ENCODE results near the gene ZNF366. TPM values are rescaled to one million over a fixed set of nuclear protein-coding genes. Genes with fewer than 3 reads are reported as not detected.

ZNF366 gene
- total and polyA plus RNA-seq, 2 experiments from 2014 or later: not detected

GRCh38 chr5:72465066-72465465 is 42.1 kb downstream of the ZNF366 start:
- H3K27ac ChIP-seq: no peak overlapping the region
- TF ChIP-seq, protein P1, sequence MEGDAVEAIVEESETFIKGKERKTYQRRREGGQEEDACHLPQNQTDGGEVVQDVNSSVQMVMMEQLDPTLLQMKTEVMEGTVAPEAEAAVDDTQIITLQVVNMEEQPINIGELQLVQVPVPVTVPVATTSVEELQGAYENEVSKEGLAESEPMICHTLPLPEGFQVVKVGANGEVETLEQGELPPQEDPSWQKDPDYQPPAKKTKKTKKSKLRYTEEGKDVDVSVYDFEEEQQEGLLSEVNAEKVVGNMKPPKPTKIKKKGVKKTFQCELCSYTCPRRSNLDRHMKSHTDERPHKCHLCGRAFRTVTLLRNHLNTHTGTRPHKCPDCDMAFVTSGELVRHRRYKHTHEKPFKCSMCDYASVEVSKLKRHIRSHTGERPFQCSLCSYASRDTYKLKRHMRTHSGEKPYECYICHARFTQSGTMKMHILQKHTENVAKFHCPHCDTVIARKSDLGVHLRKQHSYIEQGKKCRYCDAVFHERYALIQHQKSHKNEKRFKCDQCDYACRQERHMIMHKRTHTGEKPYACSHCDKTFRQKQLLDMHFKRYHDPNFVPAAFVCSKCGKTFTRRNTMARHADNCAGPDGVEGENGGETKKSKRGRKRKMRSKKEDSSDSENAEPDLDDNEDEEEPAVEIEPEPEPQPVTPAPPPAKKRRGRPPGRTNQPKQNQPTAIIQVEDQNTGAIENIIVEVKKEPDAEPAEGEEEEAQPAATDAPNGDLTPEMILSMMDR (IDR thresholded peaks at IDR 0.05; ENCODE audit: low read depth, low read length): no peak
- peaks cover 8% of the 10 kb centered on the region for H3K4me1 ChIP-seq (ENCODE audit: low read depth)
- no peak overlapping the region for H3K4me3 ChIP-seq
- no peaks in the 10 kb centered on the region for H3K36me3 ChIP-seq
- no peaks in the 10 kb centered on the region for H3K27me3 ChIP-seq
- H3K9me3 ChIP-seq (ENCODE audit: low read depth): no peaks in the 10 kb centered on the region
- no peak for DNase-seq (ENCODE audit: low read depth in 1 of 2, low spot score in 1 of 2)

DNA sequence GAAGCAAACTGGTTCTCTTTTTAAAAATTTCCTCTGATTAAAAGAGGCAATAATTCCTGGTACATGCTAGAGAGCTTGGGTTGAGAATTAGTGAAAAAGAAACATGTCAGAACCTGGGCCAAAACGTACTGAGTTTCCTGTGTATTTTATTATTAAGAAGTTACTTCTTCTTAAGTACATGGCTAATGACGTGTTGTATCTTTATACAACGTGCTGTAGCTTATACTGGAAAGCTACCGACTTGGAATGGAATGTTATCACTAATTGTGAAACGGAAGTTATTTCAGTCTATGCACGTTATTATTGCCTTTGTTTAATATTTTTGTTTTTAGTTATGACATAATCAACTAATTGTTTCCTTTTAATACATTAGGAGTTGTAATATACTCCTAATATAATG is 43.1 kb downstream of the ZNF366 start:
- no peak overlapping the region for H3K27ac ChIP-seq
- no peaks in the 10 kb centered on the region for H3K9me3 ChIP-seq (ENCODE audit: low read depth)
- H3K36me3 ChIP-seq: no peaks in the 10 kb centered on the region
- TF ChIP-seq, protein P1 (IDR thresholded peaks at IDR 0.05; ENCODE audit: low read depth, low read length): no peak
- H3K27me3 ChIP-seq: no peaks in the 10 kb centered on the region
- peak in 1 of 2 donors; percentile 64 for DNase-seq (ENCODE audit: low read depth in 1 of 2, low spot score in 1 of 2)
- no peak overlapping the region for H3K4me3 ChIP-seq
- peaks cover 9% of the 10 kb centered on the region for H3K4me1 ChIP-seq (ENCODE audit: low read depth)

- Histone ChIP-seq H3K27ac (no peak overlapping the region), H3K27me3 (no peaks in the 10 kb centered on the region)
These were observed 43.7 kb downstream of the ZNF366 start for GRCh38 chr5:72463449-72464052.

GRCh38 chr5:72460413-72460812 is 46.8 kb downstream of the ZNF366 start:
- no peak overlapping the region for H3K27ac ChIP-seq
- no peaks in the 10 kb centered on the region for H3K9me3 ChIP-seq (ENCODE audit: low read depth)
- H3K4me1 ChIP-seq (ENCODE audit: low read depth): peaks cover 10% of the 10 kb centered on the region
- TF ChIP-seq, protein P1 (IDR thresholded peaks at IDR 0.05; ENCODE audit: low read depth, low read length): no peak
- no peaks in the 10 kb centered on the region for H3K36me3 ChIP-seq
- no peak for DNase-seq (ENCODE audit: low read depth in 1 of 2, low spot score in 1 of 2)
- no peaks in the 10 kb centered on the region for H3K27me3 ChIP-seq
- H3K4me3 ChIP-seq: no peak overlapping the region

More at GRCh38 chr5:72463449-72464052, 43.7 kb downstream of the ZNF366 start:
- H3K9me3 ChIP-seq (ENCODE audit: low read depth): no peaks in the 10 kb centered on the region
- peaks cover 12% of the 10 kb centered on the region for H3K4me1 ChIP-seq (ENCODE audit: low read depth)
- no peaks in the 10 kb centered on the region for H3K36me3 ChIP-seq
- no peak overlapping the region for H3K4me3 ChIP-seq
- TF ChIP-seq, protein P1 (IDR thresholded peaks at IDR 0.05; ENCODE audit: low read depth, low read length): peak; percentile 5
- no peak for DNase-seq (ENCODE audit: low read depth in 1 of 2, low spot score in 1 of 2)

GRCh38 chr5:72459913-72460312 is 47.3 kb downstream of the ZNF366 start:
- H3K27ac ChIP-seq: no peak overlapping the region
- H3K4me3 ChIP-seq: no peak overlapping the region
- TF ChIP-seq, protein P1 (IDR thresholded peaks at IDR 0.05; ENCODE audit: low read depth, low read length): no peak
- peaks cover 5% of the 10 kb centered on the region for H3K4me1 ChIP-seq (ENCODE audit: low read depth)
- DNase-seq (ENCODE audit: low read depth in 1 of 2, low spot score in 1 of 2): no peak
- no peaks in the 10 kb centered on the region for H3K9me3 ChIP-seq (ENCODE audit: low read depth)
- H3K27me3 ChIP-seq: no peaks in the 10 kb centered on the region
- H3K36me3 ChIP-seq: no peaks in the 10 kb centered on the region
